ENCODE data around the gene ANKMY1. TPM values are rescaled to one million over a fixed set of nuclear protein-coding genes. Genes with fewer than 3 reads are reported as not detected.

The ANKMY1 gene
- total and polyA plus RNA-seq, 2 experiments from 2014 or later = 2.3 to 8.9 TPM

- DNase-seq (ENCODE audit: low spot score) = no peak
- peaks cover 6% of the 10 kb centered on the region for H3K79me2 ChIP-seq (replicated peaks; ENCODE audit: insufficient read depth)
- H3K36me3 ChIP-seq (ENCODE audit: insufficient read depth) = no peaks in the 10 kb centered on the region
- Mint-ChIP-seq H3K9me3 (no peaks in the 10 kb centered on the region), H3K27me3 (ENCODE audit: insufficient read depth, low read depth, poor library complexity) (peaks cover 1% of the 10 kb centered on the region), H3K36me3 (ENCODE audit: low read depth) (peaks cover 2% of the 10 kb centered on the region; the same call in 2 of the 3 replicates), H3K27ac (no peak overlapping the region), H3K4me1 (no peaks in the 10 kb centered on the region; the same call in 2 of the 3 replicates), H3K4me3 (no peak overlapping the region)
- H2AFZ ChIP-seq = no peak overlapping the region
- H3K4me3 ChIP-seq = no peak overlapping the region
- peaks cover 3% of the 10 kb centered on the region for H4K20me1 ChIP-seq (replicated peaks; ENCODE audit: insufficient read depth)
- TF ChIP-seq EZH2phosphoT487 (IDR thresholded peaks at IDR 0.05; ENCODE audit: unreplicated experiment) (no peak), POLR2AphosphoS5 (IDR thresholded peaks at IDR 0.05; ENCODE audit: low read depth) (no peak), ZNF462 (CRISPR knock-in tag; IDR thresholded peaks at IDR 0.05) (no peak), STAT1 (IDR thresholded peaks at IDR 0.05; ENCODE audit: unreplicated experiment) (no peak), ZNF331 (CRISPR knock-in tag; IDR thresholded peaks at IDR 0.05; ENCODE audit: low read depth) (no peak), REST (IDR thresholded peaks at IDR 0.05; ENCODE audit: unreplicated experiment) (no peak), NANOG (IDR thresholded peaks at IDR 0.05; ENCODE audit: borderline replicate concordance) (no peak), ZNF114 (CRISPR knock-in tag; IDR thresholded peaks at IDR 0.05) (no peak), ETS1 (IDR thresholded peaks at IDR 0.05) (no peak), CTCF (conservative IDR thresholded peaks at IDR 0.05; ENCODE audit: low read depth in 2 of 2) (no peak), CREB1 (CRISPR knock-in tag; IDR thresholded peaks at IDR 0.05; ENCODE audit: low read depth) (no peak), JUNB (IDR thresholded peaks at IDR 0.05; ENCODE audit: unreplicated experiment) (no peak), EZH2 (IDR thresholded peaks at IDR 0.05; ENCODE audit: low read depth, unreplicated experiment) (no peak)
- H3K4me1 ChIP-seq (ENCODE audit: insufficient read depth) = no peaks in the 10 kb centered on the region
- no peak for ATAC-seq
- H3F3A ChIP-seq (replicated peaks; ENCODE audit: low read depth) = no peaks in the 10 kb centered on the region
- no peaks in the 10 kb centered on the region for H3K9me2 ChIP-seq (ENCODE audit: insufficient read depth)
- H3K27me3 ChIP-seq (ENCODE audit: insufficient read depth) = no peaks in the 10 kb centered on the region
- H3K27ac ChIP-seq (ENCODE audit: low read depth) = no peak overlapping the region
- H3K4me2 ChIP-seq = no peak overlapping the region
Measured at GRCh38 chr2:240597054-240597418, 39.2 kb upstream of the ANKMY1 start.
